T-helper 17 cell (primary cell): ENCODE data around the gene RALGDS. TPM values are rescaled to one million over a fixed set of nuclear protein-coding genes. Genes with fewer than 3 reads are reported as not detected.
A peak's percentile ranks its signal among the peaks of the same experiment; 100 is the strongest.
"Not testable (repeated sequence)": the region's sequence is repeated elsewhere in the genome, so short reads cannot be mapped to it uniquely, and the experiment has no call there.

Experiments
- ATAC-seq: fragments of 150-1000 bp; cut with Tn5 transposase; 2 replicates; pipeline ENCODE4 v1.10.0; 2021; ENCODE audit warnings: mild to moderate bottlenecking, moderate library complexity
- DNase-seq, 3 donors: peaks; one replicate each; pipeline versions ENCODE4 v3.0.0 to v3.0.0-alpha.2; 2020 to 2021
- H3K9me3 ChIP-seq: one replicate; pipeline ENCODE4 v1.7.0; 2013; ENCODE audit warnings: low read length, mild to moderate bottlenecking; ENCODE audit not compliant: control insufficient read depth, poor library complexity, severe bottlenecking
- H3K27ac Mint-ChIP-seq: one replicate; pipeline ENCODE4 v1.8.0; 2022; ENCODE audit warnings: mild to moderate bottlenecking, moderate library complexity, mixed read lengths
- H3K27me3 Mint-ChIP-seq: one replicate; pipeline ENCODE4 v1.8.0; 2022; ENCODE audit warnings: mixed read lengths
- H3K36me3 Mint-ChIP-seq: one replicate; pipeline ENCODE4 v1.8.0; 2022; ENCODE audit warnings: low read depth, mixed read lengths
- H3K4me1 Mint-ChIP-seq: one replicate; pipeline ENCODE4 v1.8.0; 2022; ENCODE audit warnings: mild to moderate bottlenecking, mixed read lengths
- H3K4me3 Mint-ChIP-seq: one replicate; pipeline ENCODE4 v1.8.0; 2022; ENCODE audit warnings: mild to moderate bottlenecking, moderate library complexity, mixed read lengths
- total RNA-seq, 4 donors: library from RNA in 2 of 4; stranded (reverse) in 2 of 4; gene quantifications; one replicate each; pipeline ENCODE4 v1.2.3 and lab custom pipeline; 2022 to 2026

The RALGDS gene
- total RNA-seq, 2 donors from 2014 or later: 150 to 236 TPM

- not testable (repeated sequence) for ATAC-seq, H3K9me3 ChIP-seq, H3K27ac Mint-ChIP-seq, H3K27me3 Mint-ChIP-seq, H3K36me3 Mint-ChIP-seq, DNase-seq, H3K4me3 Mint-ChIP-seq
- peaks cover 15% of the 10 kb centered on the region for H3K4me1 Mint-ChIP-seq
These were observed 59.8 kb downstream of the RALGDS start for GRCh38 chr9:133061019-133061763.

- Mint-ChIP-seq H3K4me1 (peaks cover 15% of the 10 kb centered on the region), H3K27me3 (no peaks in the 10 kb centered on the region), H3K4me3 (no peak overlapping the region), H3K27ac (peak overlapping the region; percentile 21), H3K36me3 (no peaks in the 10 kb centered on the region)
- H3K9me3 ChIP-seq: no peaks in the 10 kb centered on the region
- ATAC-seq: no peak
- no peak for DNase-seq
These were observed 60.6 kb downstream of the RALGDS start for GRCh38 chr9:133060417-133060841.

GRCh38 chr9:133059623-133060022 lies 61.4 kb downstream of the RALGDS start:
- H3K4me3 Mint-ChIP-seq: no peak overlapping the region
- H3K4me1 Mint-ChIP-seq: peaks cover 15% of the 10 kb centered on the region

GRCh38 chr9:133058550-133059320 lies 62.3 kb downstream of the RALGDS start:
- ATAC-seq: no peak
- H3K27me3 Mint-ChIP-seq: no peaks in the 10 kb centered on the region
- peak overlapping the region; percentile 21 for H3K27ac Mint-ChIP-seq
- H3K4me1 Mint-ChIP-seq: peaks cover 15% of the 10 kb centered on the region
- DNase-seq: no peak
- no peaks in the 10 kb centered on the region for H3K36me3 Mint-ChIP-seq
- H3K9me3 ChIP-seq: no peaks in the 10 kb centered on the region
- H3K4me3 Mint-ChIP-seq: peak overlapping the region; percentile 9

More at GRCh38 chr9:133059623-133060022, 61.4 kb downstream of the RALGDS start:
- H3K27me3 Mint-ChIP-seq: no peaks in the 10 kb centered on the region
- H3K9me3 ChIP-seq: no peaks in the 10 kb centered on the region
- ATAC-seq (no peak), DNase-seq (no peak)
- no peaks in the 10 kb centered on the region for H3K36me3 Mint-ChIP-seq
- peak overlapping the region; percentile 21 for H3K27ac Mint-ChIP-seq

- peaks cover 15% of the 10 kb centered on the region for H3K4me1 Mint-ChIP-seq
- no peak for ATAC-seq
These were observed 63.0 kb downstream of the RALGDS start for GRCh38 chr9:133058071-133058470.

GRCh38 chr9:133057553-133057952 lies 63.5 kb downstream of the RALGDS start:
- H3K4me3 Mint-ChIP-seq: no peak overlapping the region
- no peak for DNase-seq
- H3K27ac Mint-ChIP-seq: no peak overlapping the region
- H3K36me3 Mint-ChIP-seq: peaks cover under 1% of the 10 kb centered on the region
- peaks cover 15% of the 10 kb centered on the region for H3K4me1 Mint-ChIP-seq
- H3K9me3 ChIP-seq: no peaks in the 10 kb centered on the region
- no peak for ATAC-seq
- no peaks in the 10 kb centered on the region for H3K27me3 Mint-ChIP-seq

More at GRCh38 chr9:133058071-133058470, 63.0 kb downstream of the RALGDS start:
- Mint-ChIP-seq H3K27me3 (no peaks in the 10 kb centered on the region), H3K36me3 (no peaks in the 10 kb centered on the region), H3K27ac (no peak overlapping the region), H3K4me3 (no peak overlapping the region)
- no peaks in the 10 kb centered on the region for H3K9me3 ChIP-seq
- no peak for DNase-seq

GRCh38 chr9:133057006-133057405 lies 64.0 kb downstream of the RALGDS start:
- Mint-ChIP-seq H3K4me3 (no peak overlapping the region), H3K27ac (no peak overlapping the region), H3K4me1 (peaks cover 15% of the 10 kb centered on the region), H3K36me3 (peaks cover 3% of the 10 kb centered on the region), H3K27me3 (no peaks in the 10 kb centered on the region)
- peak; percentile 27 for ATAC-seq
- no peaks in the 10 kb centered on the region for H3K9me3 ChIP-seq
- no peak for DNase-seq

GRCh38 chr9:133056533-133056932 lies 64.5 kb downstream of the RALGDS start:
- Mint-ChIP-seq H3K4me1 (peaks cover 15% of the 10 kb centered on the region), H3K4me3 (no peak overlapping the region), H3K27ac (no peak overlapping the region), H3K36me3 (peaks cover 3% of the 10 kb centered on the region), H3K27me3 (no peaks in the 10 kb centered on the region)
- no peaks in the 10 kb centered on the region for H3K9me3 ChIP-seq
- ATAC-seq (no peak), DNase-seq (no peak)

GRCh38 chr9:133055788-133056420 lies 65.1 kb downstream of the RALGDS start:
- Mint-ChIP-seq H3K27ac (no peak overlapping the region), H3K4me1 (peaks cover 15% of the 10 kb centered on the region), H3K4me3 (no peak overlapping the region), H3K27me3 (no peaks in the 10 kb centered on the region), H3K36me3 (peaks cover 3% of the 10 kb centered on the region)
- DNase-seq: no peak
- no peak for ATAC-seq
- no peaks in the 10 kb centered on the region for H3K9me3 ChIP-seq

GRCh38 chr9:133054966-133055365 lies 66.1 kb downstream of the RALGDS start:
- no peaks in the 10 kb centered on the region for H3K27me3 Mint-ChIP-seq
- H3K27ac Mint-ChIP-seq: no peak overlapping the region
- no peak for DNase-seq
- no peak for ATAC-seq
- peaks cover 13% of the 10 kb centered on the region for H3K4me1 Mint-ChIP-seq
- H3K4me3 Mint-ChIP-seq: no peak overlapping the region
- H3K36me3 Mint-ChIP-seq: peaks cover 3% of the 10 kb centered on the region
- no peaks in the 10 kb centered on the region for H3K9me3 ChIP-seq

- Mint-ChIP-seq H3K27me3 (no peaks in the 10 kb centered on the region), H3K36me3 (peaks cover 3% of the 10 kb centered on the region)
- no peak for ATAC-seq
These were observed 66.7 kb downstream of the RALGDS start for GRCh38 chr9:133054194-133054890.

GRCh38 chr9:133051966-133052539 lies 69.0 kb downstream of the RALGDS start:
- Mint-ChIP-seq H3K36me3 (peaks cover 3% of the 10 kb centered on the region), H3K4me1 (peaks cover 2% of the 10 kb centered on the region), H3K4me3 (no peak overlapping the region), H3K27me3 (no peaks in the 10 kb centered on the region), H3K27ac (no peak overlapping the region)
- H3K9me3 ChIP-seq: no peaks in the 10 kb centered on the region
- no peak for ATAC-seq
- DNase-seq: no peak

More at GRCh38 chr9:133054194-133054890, 66.7 kb downstream of the RALGDS start:
- no peak for DNase-seq
- H3K4me1 Mint-ChIP-seq: peaks cover 13% of the 10 kb centered on the region
- H3K9me3 ChIP-seq: no peaks in the 10 kb centered on the region
- no peak overlapping the region for H3K4me3 Mint-ChIP-seq
- no peak overlapping the region for H3K27ac Mint-ChIP-seq
